Colonic mucosa (tissue), 4 donors: Measurements from ENCODE around the gene SLC12A3. TPM values are rescaled to one million over a fixed set of nuclear protein-coding genes. Genes with fewer than 3 reads are reported as not detected.
A peak's percentile ranks its signal among the peaks of the same experiment; 100 is the strongest.

Source experiments
- DNase-seq: peaks from one replicate; pipeline ENCODE4 v3.0.0-alpha.2; 2020
- H3K27ac ChIP-seq: fragments of 200-600 bp; one replicate; pipeline ENCODE4 v1.8.0; 2021
- H3K27me3 ChIP-seq: fragments of 200-600 bp; one replicate; pipeline ENCODE4 v1.8.0; 2021
- H3K36me3 ChIP-seq: fragments of 200-600 bp; one replicate; pipeline ENCODE4 v1.8.0; 2021
- H3K4me1 ChIP-seq: fragments of 200-600 bp; one replicate; pipeline ENCODE4 v1.8.0; 2021; ENCODE audit warnings: mild to moderate bottlenecking
- H3K4me3 ChIP-seq: fragments of 200-600 bp; one replicate; pipeline ENCODE4 v1.8.0; 2021
- H3K9ac ChIP-seq, 2 donors: one replicate each; pipeline ENCODE4 v1.7.0; 2013; ENCODE audit warnings: control low read depth in 2 of 2, low read depth in 2 of 2, low read length in 2 of 2
- H3K9me3 ChIP-seq: fragments of 200-600 bp; one replicate; pipeline ENCODE4 v1.8.0; 2021
- CTCF ChIP-seq: fragments of 200-600 bp; IDR thresholded peaks from one replicate; pipeline ENCODE4 v1.8.0; 2022; ENCODE audit warnings: antibody characterized with exemption, mild to moderate bottlenecking
- intact Hi-C: fragments of 100-400 bp; cut with DNase I; formaldehyde crosslinking; loops from one replicate; pipeline ENCODE4 v1.14.1; 2022
- total RNA-seq, 2 donors: library from RNA; stranded (reverse); fragmentation: NEBNext Ultra II Directional in 1 of 2; extraction: Animal tissue kit (Norgen Biotek cat#: 25700) in 1 of 2; gene quantifications; one replicate each; pipeline ENCODE4 v1.2.1, GENCODE V29; 2021
- donor health status: healthy.
- donor health status: DM: no; HTN: no; CAD: no.
- donor health status: DM: no; HTN: no; CAD: no.

Gene SLC12A3
- total RNA-seq, 2 donors from 2014 or later: not detected

GRCh38 chr16:56950051-56950450 lies 85.0 kb downstream of the SLC12A3 start:
- intact Hi-C loops: loop anchor here (2.0 kb wide), 1 partner anchor 83 kb away; no protein-coding TSS in a partner anchor
- Histone ChIP-seq H3K4me3 (no peak overlapping the region), H3K36me3 (no peaks in the 10 kb centered on the region), H3K27ac (no peak overlapping the region), H3K27me3 (no peaks in the 10 kb centered on the region), H3K9ac (no peak overlapping the region), H3K4me1 (no peaks in the 10 kb centered on the region), H3K9me3 (no peaks in the 10 kb centered on the region)
- no peak for DNase-seq
- TF ChIP-seq CTCF: no peak

- no peaks in the 10 kb centered on the region for H3K4me1 ChIP-seq
- no peak for TF ChIP-seq CTCF
- H3K9me3 ChIP-seq: no peaks in the 10 kb centered on the region
- H3K27ac ChIP-seq: no peak overlapping the region
- H3K36me3 ChIP-seq: no peaks in the 10 kb centered on the region
- no peak for DNase-seq
- no peak overlapping the region for H3K4me3 ChIP-seq
- no peaks in the 10 kb centered on the region for H3K27me3 ChIP-seq
- H3K9ac ChIP-seq: peak overlapping the region in 1 of 2 donors; percentile 24
- intact Hi-C loops: loop anchor here (2.0 kb wide), 1 partner anchor 84 kb away; no protein-coding TSS in a partner anchor
Measured at GRCh38 chr16:56950455-56950854, 85.4 kb downstream of the SLC12A3 start.

GRCh38 chr16:56950881-56951771 lies 86.1 kb downstream of the SLC12A3 start:
- no peaks in the 10 kb centered on the region for H3K9me3 ChIP-seq
- intact Hi-C loops: loop anchor here (2.0 kb wide), 1 partner anchor 84 kb away; no protein-coding TSS in a partner anchor
- TF ChIP-seq CTCF: peak; percentile 57
- no peaks in the 10 kb centered on the region for H3K36me3 ChIP-seq
- no peaks in the 10 kb centered on the region for H3K4me1 ChIP-seq
- H3K9ac ChIP-seq: peak overlapping the region in 1 of 2 donors; percentile 24
- no peak overlapping the region for H3K4me3 ChIP-seq
- no peaks in the 10 kb centered on the region for H3K27me3 ChIP-seq
- peak; percentile 37 for DNase-seq
- no peak overlapping the region for H3K27ac ChIP-seq

- Histone ChIP-seq H3K27me3 (no peaks in the 10 kb centered on the region), H3K9ac (no peak overlapping the region), H3K36me3 (no peaks in the 10 kb centered on the region), H3K27ac (no peak overlapping the region), H3K4me3 (no peak overlapping the region), H3K4me1 (no peaks in the 10 kb centered on the region), H3K9me3 (no peaks in the 10 kb centered on the region)
- TF ChIP-seq CTCF: no peak
- no peak for DNase-seq
- intact Hi-C loops: no loop called here
Measured at GRCh38 chr16:56953006-56953405, 88.0 kb downstream of the SLC12A3 start.

GRCh38 chr16:56956076-56956475 lies 91.1 kb downstream of the SLC12A3 start:
- no peak overlapping the region for H3K9ac ChIP-seq
- no peak for TF ChIP-seq CTCF
- intact Hi-C loops: no loop called here

More at GRCh38 chr16:56956076-56956475, 91.1 kb downstream of the SLC12A3 start:
- Histone ChIP-seq H3K4me3 (no peak overlapping the region), H3K27me3 (no peaks in the 10 kb centered on the region), H3K4me1 (no peaks in the 10 kb centered on the region), H3K27ac (no peak overlapping the region), H3K9me3 (no peaks in the 10 kb centered on the region), H3K36me3 (no peaks in the 10 kb centered on the region)
- no peak for DNase-seq
